GM12878 (cell line): Measurements from ENCODE around the gene KDM6A. TPM values are rescaled to one million over a fixed set of nuclear protein-coding genes. Genes with fewer than 3 reads are reported as not detected.

Experiments
- ATAC-seq: fragments of 200-7000 bp; cut with Tn5 transposase; 3 replicates; pipeline ENCODE4 v1.9.1; 2020; ENCODE audit warnings: mild to moderate bottlenecking, moderate library complexity
- BruUV-seq: library from RNA; stranded (reverse); fragments of 400-500 nt; replicated peaks from 2 replicates; lab custom pipeline; 2021; lab: Mats Ljungman, UMichigan
- CTCF ChIA-PET: fragments of 300-600 bp; sonication (Branson Sonifier 250); formaldehyde crosslinking; extraction: SDS; loops from one replicate; lab custom pipeline; 2021; ENCODE audit warnings: inconsistent platforms; lab: Yijun Ruan, JAX
- POLR2A ChIA-PET: fragments of 350-600 bp; formaldehyde crosslinking; extraction: SDS; loops from one replicate; lab custom pipeline; 2021; ENCODE audit warnings: inconsistent platforms; lab: Charles Lee
- RAD21 ChIA-PET: fragments of 300-600 bp; sonication (Branson Sonifier 250); formaldehyde crosslinking; loops from one replicate; lab custom pipeline; 2023; ENCODE audit warnings: antibody characterized with exemption; ENCODE audit not compliant: unreplicated experiment; lab: Charles Lee
- SMC1A ChIA-PET: fragments of 300-600 bp; sonication (Branson Sonifier 250); formaldehyde crosslinking; loops from one replicate; lab custom pipeline; 2023; ENCODE audit not compliant: unreplicated experiment, uncharacterized antibody; lab: Charles Lee
- DNase-seq: peaks from one replicate; pipeline ENCODE4 v3.0.0-alpha.2; 2011; ENCODE audit warnings: low read depth, low spot score
- FAIRE-seq: peaks from 3 replicates; lab custom pipeline; 2011; peaks lifted over from hg19 to GRCh38; lab: Jason Lieb, UNC
- H2AFZ ChIP-seq: 2 replicates; pipeline ENCODE4 v1.6.0; 2011; ENCODE audit warnings: low read depth, low read length, control low read depth; ENCODE audit not compliant: control insufficient read depth
- H3K27ac ChIP-seq: 2 replicates; pipeline ENCODE4 v1.5.1; 2011; ENCODE audit warnings: control low read depth; ENCODE audit not compliant: control insufficient read depth, insufficient read depth
- H3K27me3 ChIP-seq, 2 experiments: replicated peaks in 1 of 2; 2 replicates each; pipeline versions ENCODE4 v1.6.0 to v1.6.1; 2011; ENCODE audit warnings: low read length in 1 of 2; ENCODE audit not compliant: control insufficient read depth in 2 of 2, insufficient read depth in 2 of 2
- H3K36me3 ChIP-seq, 2 experiments: 2 replicates each; pipeline ENCODE4 v1.5.1; 2011; ENCODE audit warnings: low read length in 1 of 2; ENCODE audit not compliant: control insufficient read depth in 2 of 2, insufficient read depth in 2 of 2
- H3K4me1 ChIP-seq: 2 replicates; pipeline ENCODE4 v1.6.1; 2011; ENCODE audit warnings: mild to moderate bottlenecking, low read length, moderate library complexity, mixed read lengths; ENCODE audit not compliant: control insufficient read depth, insufficient read depth
- H3K4me2 ChIP-seq: 2 replicates; pipeline ENCODE4 v1.6.0; 2011; ENCODE audit warnings: control low read depth; ENCODE audit not compliant: control insufficient read depth, insufficient read depth
- H3K4me3 ChIP-seq: fragments of 200-600 bp; sonication (generic); 2 replicates; pipeline ENCODE4 v1.5.1; 2016
- H3K79me2 ChIP-seq: 2 replicates; pipeline ENCODE4 v1.6.0; 2011; ENCODE audit warnings: low read length; ENCODE audit not compliant: control insufficient read depth, insufficient read depth
- H3K9ac ChIP-seq: 2 replicates; pipeline ENCODE4 v1.8.0; 2011; ENCODE audit warnings: low read length, control low read depth, mixed read lengths; ENCODE audit not compliant: control insufficient read depth, insufficient read depth
- H3K9me3 ChIP-seq: replicated peaks from 3 replicates; pipeline ENCODE4 v1.5.1; 2011; ENCODE audit warnings: mild to moderate bottlenecking, low read length; ENCODE audit not compliant: control insufficient read depth, insufficient read depth
- H4K20me1 ChIP-seq: 2 replicates; pipeline ENCODE4 v1.6.0; 2011; ENCODE audit not compliant: control insufficient read depth, insufficient read depth
- ATF3 ChIP-seq: IDR thresholded peaks from 2 replicates; pipeline ENCODE4 v1.6.1; 2011; ENCODE audit warnings: low read depth, mild to moderate bottlenecking, low read length, moderate library complexity, borderline replicate concordance; ENCODE audit errors: extremely low read depth
- BACH1 ChIP-seq: fragments of 450-650 bp; IDR thresholded peaks from 2 replicates; pipeline ENCODE4 v1.6.1; 2017; ENCODE audit warnings: mild to moderate bottlenecking, borderline replicate concordance
- BCL3 ChIP-seq: IDR thresholded peaks from 2 replicates; pipeline ENCODE4 v1.6.1; 2011; ENCODE audit warnings: borderline replicate concordance, low read depth, mild to moderate bottlenecking, moderate library complexity, low read length; ENCODE audit not compliant: insufficient read depth, poor library complexity, severe bottlenecking
- BRCA1 ChIP-seq: IDR thresholded peaks from 2 replicates; pipeline ENCODE4 v1.6.1; 2011; ENCODE audit warnings: low read depth, low read length, improper control_type of control experiment
- CEBPZ ChIP-seq: fragments of 150-350 bp; IDR thresholded peaks from 2 replicates; pipeline ENCODE4 v1.6.1; 2016; ENCODE audit warnings: low read depth, low read length
- CHD1 ChIP-seq: IDR thresholded peaks from 2 replicates; pipeline ENCODE4 v1.6.1; 2012; ENCODE audit warnings: low read depth, low read length, improper control_type of control experiment
- EZH2 ChIP-seq: IDR thresholded peaks from 2 replicates; pipeline ENCODE4 v1.6.1; 2012; ENCODE audit warnings: low read depth, mild to moderate bottlenecking, control low read depth, inconsistent platforms, low read length, borderline replicate concordance; ENCODE audit not compliant: control insufficient read depth
- HDGF ChIP-seq: fragments of 450-650 bp; IDR thresholded peaks from 2 replicates; pipeline ENCODE4 v1.6.1; 2016; ENCODE audit warnings: antibody characterized with exemption
- PML ChIP-seq: IDR thresholded peaks from 2 replicates; pipeline ENCODE4 v1.6.1; 2012; ENCODE audit warnings: low read length, inconsistent platforms
- SMAD5 ChIP-seq: IDR thresholded peaks from 2 replicates; pipeline ENCODE4 v1.6.1; 2016; ENCODE audit warnings: antibody characterized with exemption, low read depth
- SP1 ChIP-seq: IDR thresholded peaks from one replicate; pipeline ENCODE4 v1.6.1; 2011; ENCODE audit warnings: low read depth, low read length
- SUZ12 ChIP-seq: fragments of 200-600 bp; sonication (generic); IDR thresholded peaks from one replicate; pipeline ENCODE4 v1.6.1; 2018; ENCODE audit warnings: antibody characterized with exemption, mild to moderate bottlenecking; ENCODE audit not compliant: unreplicated experiment
- ZNF207 ChIP-seq: fragments of 450-650 bp; IDR thresholded peaks from 2 replicates; pipeline ENCODE4 v1.6.1; 2014; ENCODE audit warnings: antibody characterized with exemption, mild to moderate bottlenecking, borderline replicate concordance
- ZNF592 ChIP-seq: fragments of 450-650 bp; IDR thresholded peaks from 2 replicates; pipeline ENCODE4 v1.6.1; 2017; ENCODE audit warnings: mild to moderate bottlenecking, moderate library complexity
- ZSCAN29 ChIP-seq: fragments of 450-650 bp; IDR thresholded peaks from 2 replicates; pipeline ENCODE4 v1.6.1; 2017; ENCODE audit warnings: mild to moderate bottlenecking, moderate library complexity
- WGBS: methylation state at CpG from one replicate; pipeline ENCODE4 v1.1.6; 2016; ENCODE audit warnings: low lambda C conversion rate; ENCODE audit not compliant: insufficient replicate concordance, insufficient coverage; ENCODE audit errors: missing lambda C conversion rate; 5-methylcytosine and 5-hydroxymethylcytosine counted together
- in situ Hi-C: fragments of 300-500 bp; cut with MboI; formaldehyde crosslinking; loops from 9 replicates; pipeline ENCODE4 v1.14.3; 2018; ENCODE audit warnings: mixed read lengths
- intact Hi-C: fragments of 100-400 bp; cut with micrococcal nuclease; formaldehyde crosslinking; loops from one replicate; pipeline ENCODE4 v1.14.2; 2022; ENCODE audit not compliant: unreplicated experiment
- polyA plus RNA-seq, 11 experiments: library from polyadenylated mRNA; depleted of rRNA in 4 of 11; unstranded in 6 of 11; stranded (reverse) in 5 of 11; fragments of >200 nt; fragmentation: Nextera tagmentation in 4 of 11; fragmentation: Illumina TruSeq in 1 of 11; extraction: Ambion mirVana in 4 of 11; extraction: Trizol in 1 of 11; gene quantifications; 1 replicate in 1 of 11; 2 replicates in 10 of 11; pipeline versions ENCODE4 v1.2.1 to v1.2.3, GENCODE V29; 2011 to 2016; ENCODE audit warnings: inconsistent platforms in 2 of 11, missing spikeins in 2 of 11, low read depth in 1 of 11
- total RNA-seq, 4 experiments: library from RNA; depleted of rRNA in 3 of 4; stranded (reverse); fragments of >200 nt in 3 of 4; fragmentation: Illumina TruSeq in 1 of 4; extraction: Trizol in 1 of 4; gene quantifications; 2 replicates each; pipeline versions ENCODE4 v1.2.1 to v1.2.3, GENCODE V29; 2013 to 2021

KDM6A gene
- total and polyA plus RNA-seq, 10 of the 15 experiments (the other 5 are each of a cell fraction or from before 2014, with no cell fraction given): 7.9 to 29.0 (median 20.4) TPM

GRCh38 chrX:44978976-44979375 lies 106.0 kb downstream of the KDM6A start:
- H3K79me2 ChIP-seq: peaks cover 14% of the 10 kb centered on the region
- intact Hi-C loops (no loop called here), in situ Hi-C loops (no loop called here)
- no peak overlapping the region for H2AFZ ChIP-seq
- BruUV-seq: no TSS peak
- H3K36me3 ChIP-seq: no peaks in the 10 kb centered on the region; a peak in 2 of 4 replicates
- H3K4me2 ChIP-seq: no peak overlapping the region
- no peaks in the 10 kb centered on the region for H3K27me3 ChIP-seq
- POLR2A ChIA-PET: interaction anchor here (1.0 kb wide), 1 partner anchor 28 kb away, joined by 6 read pairs; no protein-coding TSS in a partner anchor
- RAD21 ChIA-PET: no interaction called here
- 89% methylated on average over 3 of the region's 3 CpGs for WGBS
- SMC1A ChIA-PET: interaction anchor here (0.6 to 1.0 kb wide), 3 partner anchors 11 to 82 kb away, joined by 3 read pairs; no protein-coding TSS in a partner anchor
- H3K4me3 ChIP-seq: no peak overlapping the region
- TF ChIP-seq SP1 (no peak), CEBPZ (no peak), ZSCAN29 (no peak), BACH1 (no peak), CHD1 (no peak), BRCA1 (no peak), EZH2 (no peak), ATF3 (no peak), BCL3 (no peak), HDGF (no peak), PML (no peak), SUZ12 (no peak), ZNF592 (no peak), ZNF207 (no peak), SMAD5 (no peak)
- H3K4me1 ChIP-seq: 0 out of 2 replicates have a peak, but pooled peaks cover 2% of the 10 kb centered on the region
- no peak for ATAC-seq
- CTCF ChIA-PET: interaction anchor here (0.7 kb wide), 1 partner anchor 306 kb away, joined by 3 read pairs; no protein-coding TSS in a partner anchor
- DNase-seq: no peak
- H3K9ac ChIP-seq: no peak overlapping the region
- no peak for FAIRE-seq
- H3K9me3 ChIP-seq: peaks cover 12% of the 10 kb centered on the region
- no peak overlapping the region for H3K27ac ChIP-seq
- H4K20me1 ChIP-seq: no peaks in the 10 kb centered on the region
